Stimulated activated CD8-positive, alpha-beta memory T cell treated with anti-CD3 and anti-CD28 coated beads, Interleukin-4, amount 100 ng/mL, for 48 hours (primary cell): Measurements from ENCODE around the gene PPP1R1B.

Experiments
- DNase-seq: peaks from one replicate; pipeline ENCODE4 v3.0.0-alpha.2; 2020

PPP1R1B gene

GRCh38 chr17:39658760-39659159 is 32.0 kb downstream of the PPP1R1B start:
- no peak for DNase-seq

- DNase-seq = no peak
Measured at GRCh38 chr17:39659279-39660010, 32.7 kb downstream of the PPP1R1B start.

- DNase-seq = no peak
Measured at GRCh38 chr17:39660011-39660360, 33.2 kb downstream of the PPP1R1B start.

GRCh38 chr17:39660397-39661385 is 33.9 kb downstream of the PPP1R1B start:
- DNase-seq = no peak

GRCh38 chr17:39661744-39662541 is 35.2 kb downstream of the PPP1R1B start:
- DNase-seq = no peak

- DNase-seq = no peak
Measured at GRCh38 chr17:39662551-39663339, 36.0 kb downstream of the PPP1R1B start.

- no peak for DNase-seq
Measured at GRCh38 chr17:39663340-39663687, 36.6 kb downstream of the PPP1R1B start.

- DNase-seq = no peak
Measured at GRCh38 chr17:39663688-39664580, 37.2 kb downstream of the PPP1R1B start.

- DNase-seq = no peak
Measured at GRCh38 chr17:39664581-39665561, 38.1 kb downstream of the PPP1R1B start, which contains the start of gene TCAP. TCAP (plus strand) TSS chr17:39665349; CDS start chr17:39665360, 11 bp downstream.

- no peak for DNase-seq
Measured at GRCh38 chr17:39665642-39666224, 39.0 kb downstream of the PPP1R1B start.

GRCh38 chr17:39666231-39666600 is 39.5 kb downstream of the PPP1R1B start:
- no peak for DNase-seq

- no peak for DNase-seq
Measured at GRCh38 chr17:39666601-39667261, 40.0 kb downstream of the PPP1R1B start.

GRCh38 chr17:39667262-39667944 is 40.7 kb downstream of the PPP1R1B start:
- DNase-seq = no peak

GRCh38 chr17:39667945-39668924 is 41.5 kb downstream of the PPP1R1B start, which contains the start of gene PNMT:
PNMT (plus strand) TSS chr17:39668453; CDS start chr17:39668476, 23 bp downstream.
- DNase-seq = peak; percentile 85

- no peak for DNase-seq
Measured at GRCh38 chr17:39669897-39670735, 43.4 kb downstream of the PPP1R1B start.

- no peak for DNase-seq
Measured at GRCh38 chr17:39670746-39671145, 44.0 kb downstream of the PPP1R1B start.
